Activated CD4-positive, alpha-beta T cell treated with anti-CD3 and anti-CD28 coated beads, Interleukin-2, amount 10 ng/mL, durations not matched to agents 24 days and 14 days (primary cell): ENCODE data around the gene CITED4. TPM values are rescaled to one million over a fixed set of nuclear protein-coding genes. Genes with fewer than 3 reads are reported as not detected.

Experiments used
- DNase-seq: peaks from one replicate; pipeline ENCODE4 v3.0.0; 2022
- H3K27ac Mint-ChIP-seq: one replicate; pipeline ENCODE4 v1.8.0; 2022; ENCODE audit warnings: mild to moderate bottlenecking, mixed read lengths
- H3K27me3 Mint-ChIP-seq: one replicate; pipeline ENCODE4 v1.8.0; 2022; ENCODE audit warnings: mixed read lengths
- H3K36me3 Mint-ChIP-seq: one replicate; pipeline ENCODE4 v1.8.0; 2022; ENCODE audit warnings: low read depth, mild to moderate bottlenecking, mixed read lengths
- H3K4me1 Mint-ChIP-seq: one replicate; pipeline ENCODE4 v1.8.0; 2021; ENCODE audit warnings: mixed read lengths
- H3K4me3 Mint-ChIP-seq: one replicate; pipeline ENCODE4 v1.8.0; 2022; ENCODE audit warnings: mild to moderate bottlenecking, moderate library complexity, mixed read lengths
- H3K9me3 Mint-ChIP-seq: one replicate; pipeline ENCODE4 v1.8.0; 2021; ENCODE audit warnings: mixed read lengths
- intact Hi-C: fragments of 100-400 bp; cut with micrococcal nuclease; formaldehyde crosslinking; loops from one replicate; pipeline ENCODE4 v1.15.1; 2023
- total RNA-seq: library from RNA; stranded (reverse); gene quantifications from 2 replicates; pipeline ENCODE4 v1.2.3, GENCODE V29; 2022

The CITED4 gene
- 5.5 and 6.0 TPM in 2 replicates for total RNA-seq

DNA sequence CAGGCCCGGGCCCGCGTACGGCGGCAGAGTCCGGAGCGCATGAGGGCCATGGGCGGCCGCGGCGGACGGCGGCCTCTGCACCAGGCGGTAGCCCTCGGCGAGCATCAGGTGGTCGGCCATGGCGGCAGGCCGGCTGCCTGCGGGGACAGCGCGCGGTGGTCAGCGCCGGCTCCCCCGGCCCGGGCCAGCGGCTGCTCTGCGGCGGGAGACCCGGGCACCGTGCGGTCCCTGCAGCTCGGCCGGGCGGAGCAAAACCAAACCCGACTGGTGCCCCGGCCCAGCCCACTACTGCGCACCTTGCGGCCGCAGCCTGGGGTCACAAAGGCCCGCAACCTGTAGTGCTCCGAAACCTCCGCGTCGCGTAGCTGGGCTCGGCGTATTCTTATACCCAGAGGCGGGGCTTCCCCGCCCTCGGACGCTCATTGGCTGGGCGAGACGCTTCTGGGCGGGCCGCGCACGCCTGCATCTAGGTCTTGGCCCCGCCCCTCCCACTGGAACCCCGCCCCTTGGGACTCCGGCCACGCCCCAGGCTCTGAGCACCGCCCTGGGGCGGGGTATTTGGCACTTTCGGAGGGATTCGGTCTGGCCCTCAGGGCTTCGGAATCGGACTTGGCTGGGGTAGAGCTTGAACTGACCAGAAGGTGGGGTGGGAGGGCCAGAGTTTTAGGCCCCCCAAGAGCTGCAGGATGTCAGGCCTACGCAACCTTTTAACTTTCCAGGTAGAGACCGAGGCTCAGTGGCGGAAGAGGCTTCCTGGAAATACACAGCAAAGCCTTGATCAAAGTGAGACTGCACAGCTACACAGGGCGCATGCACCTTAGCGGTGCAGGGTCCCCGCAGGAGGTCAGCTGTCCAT, at the start of gene CITED4:
TSS of gene CITED4 (minus strand) at position 356 of the 856 bp plus-strand sequence. CDS start at position 120, 236 bp downstream.
- Mint-ChIP-seq H3K4me1 (peaks cover 16% of the 10 kb centered on the region), H3K27ac (peak within 1 kb of the TSS; percentile 99), H3K36me3 (no peaks in the 10 kb centered on the region), H3K4me3 (peak within 1 kb of the TSS; percentile 97), H3K9me3 (no peaks in the 10 kb centered on the region), H3K27me3 (peaks cover 26% of the 10 kb centered on the region)
- peak; percentile 99 for DNase-seq
- intact Hi-C loops: loop anchor here (5.0 to 10.0 kb wide), 3 partner anchors 60 to 195 kb away; partner anchors contain the start of genes CTPS1 and RIMS3

- H3K27ac Mint-ChIP-seq: no peak overlapping the region
- no peaks in the 10 kb centered on the region for H3K36me3 Mint-ChIP-seq
- no peak for DNase-seq
- H3K4me3 Mint-ChIP-seq: no peak overlapping the region
- no peaks in the 10 kb centered on the region for H3K27me3 Mint-ChIP-seq
- no peaks in the 10 kb centered on the region for H3K4me1 Mint-ChIP-seq
- no peaks in the 10 kb centered on the region for H3K9me3 Mint-ChIP-seq
- intact Hi-C loops: no loop called here
These were observed 48.9 kb upstream of the CITED4 start for GRCh38 chr1:40911105-40911504.

DNA sequence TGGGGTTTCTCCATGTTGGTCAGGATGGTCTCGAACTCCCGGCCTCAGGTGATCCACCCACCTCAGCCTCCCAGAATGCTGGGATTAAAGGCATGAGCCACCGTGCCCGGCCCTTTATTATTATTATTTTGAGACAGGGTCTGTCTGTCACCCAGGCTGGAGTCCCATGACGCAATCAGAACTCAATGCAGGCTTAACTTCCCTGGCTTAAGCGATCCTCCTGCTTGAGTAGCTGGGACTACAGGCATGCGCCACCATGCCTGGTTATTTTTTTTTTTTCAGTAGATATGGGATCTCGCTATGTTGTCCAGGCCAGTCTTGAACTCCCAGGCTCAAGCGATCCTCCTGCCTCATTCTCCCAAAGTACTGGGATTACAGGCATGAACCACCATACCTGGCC, 47.1 kb upstream of the CITED4 start:
- H3K4me3 Mint-ChIP-seq: no peak overlapping the region
- no peaks in the 10 kb centered on the region for H3K4me1 Mint-ChIP-seq
- H3K27me3 Mint-ChIP-seq: peaks cover 4% of the 10 kb centered on the region
- no peaks in the 10 kb centered on the region for H3K9me3 Mint-ChIP-seq
- no peak for DNase-seq
- intact Hi-C loops: no loop called here
- no peaks in the 10 kb centered on the region for H3K36me3 Mint-ChIP-seq
- H3K27ac Mint-ChIP-seq: no peak overlapping the region

- no peak for DNase-seq
- Mint-ChIP-seq H3K36me3 (no peaks in the 10 kb centered on the region), H3K9me3 (no peaks in the 10 kb centered on the region), H3K4me3 (no peak overlapping the region), H3K4me1 (no peaks in the 10 kb centered on the region), H3K27me3 (peaks cover 5% of the 10 kb centered on the region), H3K27ac (no peak overlapping the region)
- intact Hi-C loops: no loop called here
These were observed 46.2 kb upstream of the CITED4 start for GRCh38 chr1:40908350-40908749.

- Mint-ChIP-seq H3K36me3 (no peaks in the 10 kb centered on the region), H3K27ac (no peak overlapping the region), H3K9me3 (no peaks in the 10 kb centered on the region), H3K27me3 (peaks cover 5% of the 10 kb centered on the region), H3K4me3 (no peak overlapping the region), H3K4me1 (no peaks in the 10 kb centered on the region)
- DNase-seq: no peak
- intact Hi-C loops: no loop called here
These were observed 45.7 kb upstream of the CITED4 start for GRCh38 chr1:40907899-40908298.

GRCh38 chr1:40906781-40907400, 44.7 kb upstream of the CITED4 start:
- H3K4me1 Mint-ChIP-seq: no peaks in the 10 kb centered on the region
- no peaks in the 10 kb centered on the region for H3K9me3 Mint-ChIP-seq
- H3K4me3 Mint-ChIP-seq: no peak overlapping the region
- H3K36me3 Mint-ChIP-seq: no peaks in the 10 kb centered on the region
- intact Hi-C loops: no loop called here
- no peak for DNase-seq
- H3K27ac Mint-ChIP-seq: no peak overlapping the region
- peaks cover 5% of the 10 kb centered on the region for H3K27me3 Mint-ChIP-seq

- no peak overlapping the region for H3K27ac Mint-ChIP-seq
- H3K27me3 Mint-ChIP-seq: peaks cover 5% of the 10 kb centered on the region
- no peaks in the 10 kb centered on the region for H3K4me1 Mint-ChIP-seq
- H3K36me3 Mint-ChIP-seq: no peaks in the 10 kb centered on the region
- intact Hi-C loops: no loop called here
- no peaks in the 10 kb centered on the region for H3K9me3 Mint-ChIP-seq
- no peak for DNase-seq
- no peak overlapping the region for H3K4me3 Mint-ChIP-seq
These were observed 42.9 kb upstream of the CITED4 start for GRCh38 chr1:40905061-40905460.

- peaks cover 5% of the 10 kb centered on the region for H3K27me3 Mint-ChIP-seq
- H3K4me1 Mint-ChIP-seq: no peaks in the 10 kb centered on the region
- intact Hi-C loops: no loop called here
- H3K9me3 Mint-ChIP-seq: no peaks in the 10 kb centered on the region
- H3K27ac Mint-ChIP-seq: no peak overlapping the region
- H3K4me3 Mint-ChIP-seq: no peak overlapping the region
- DNase-seq: no peak
- H3K36me3 Mint-ChIP-seq: no peaks in the 10 kb centered on the region
These were observed 40.9 kb upstream of the CITED4 start for GRCh38 chr1:40903106-40903505.

- no peak overlapping the region for H3K27ac Mint-ChIP-seq
- H3K9me3 Mint-ChIP-seq: no peaks in the 10 kb centered on the region
- H3K27me3 Mint-ChIP-seq: peaks cover 5% of the 10 kb centered on the region
- H3K36me3 Mint-ChIP-seq: no peaks in the 10 kb centered on the region
- no peak overlapping the region for H3K4me3 Mint-ChIP-seq
- intact Hi-C loops: no loop called here
- H3K4me1 Mint-ChIP-seq: no peaks in the 10 kb centered on the region
- DNase-seq: no peak
These were observed 40.0 kb upstream of the CITED4 start for GRCh38 chr1:40901886-40902852.

DNA sequence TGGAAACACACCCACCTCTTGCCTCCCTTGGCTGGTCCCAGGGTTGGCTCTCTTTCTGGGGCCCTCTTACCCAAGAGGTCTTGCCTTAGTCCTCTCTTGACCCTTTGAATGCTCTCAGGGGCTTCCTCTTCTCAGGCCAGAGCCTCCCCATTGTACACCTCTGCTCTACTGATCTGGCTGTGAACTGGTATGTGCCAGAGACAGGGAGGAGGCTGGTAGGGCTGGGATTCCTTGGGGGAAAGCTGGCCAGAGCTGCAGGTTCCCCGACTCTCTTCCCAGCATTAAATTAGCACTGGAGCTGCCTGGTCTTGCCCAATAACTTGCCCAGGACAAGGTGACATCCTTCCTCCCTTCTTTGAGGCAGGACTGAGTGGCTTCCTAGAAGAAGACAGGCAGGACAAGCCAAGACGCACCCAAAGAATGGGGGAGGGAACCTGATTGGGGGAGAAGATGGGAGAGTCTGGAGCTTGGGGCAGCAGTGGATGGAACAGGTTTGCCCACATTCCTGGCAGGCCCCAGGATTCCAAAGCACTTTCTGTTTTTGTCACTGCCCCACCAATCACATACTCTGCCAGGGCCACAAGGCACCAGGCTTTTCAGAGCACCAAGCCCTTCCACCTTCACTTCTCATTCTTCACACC, 37.2 kb upstream of the CITED4 start:
- Mint-ChIP-seq H3K4me3 (no peak overlapping the region), H3K27me3 (peaks cover 2% of the 10 kb centered on the region), H3K36me3 (peaks cover 2% of the 10 kb centered on the region), H3K9me3 (peaks cover 10% of the 10 kb centered on the region), H3K4me1 (peaks cover 3% of the 10 kb centered on the region), H3K27ac (no peak overlapping the region)
- intact Hi-C loops: no loop called here
- DNase-seq: no peak

GRCh38 chr1:40898431-40898901, 36.3 kb upstream of the CITED4 start:
- H3K4me3 Mint-ChIP-seq: no peak overlapping the region
- H3K9me3 Mint-ChIP-seq: peaks cover 19% of the 10 kb centered on the region
- peaks cover 2% of the 10 kb centered on the region for H3K36me3 Mint-ChIP-seq
- no peaks in the 10 kb centered on the region for H3K27me3 Mint-ChIP-seq
- DNase-seq: no peak
- no peak overlapping the region for H3K27ac Mint-ChIP-seq
- H3K4me1 Mint-ChIP-seq: peaks cover 3% of the 10 kb centered on the region
- intact Hi-C loops: no loop called here

GRCh38 chr1:40897513-40897912, 35.4 kb upstream of the CITED4 start:
- H3K9me3 Mint-ChIP-seq: peaks cover 24% of the 10 kb centered on the region
- H3K27me3 Mint-ChIP-seq: no peaks in the 10 kb centered on the region
- H3K4me1 Mint-ChIP-seq: peaks cover 3% of the 10 kb centered on the region
- no peak overlapping the region for H3K4me3 Mint-ChIP-seq
- H3K36me3 Mint-ChIP-seq: peaks cover 2% of the 10 kb centered on the region
- H3K27ac Mint-ChIP-seq: peak overlapping the region; percentile 23
- intact Hi-C loops: no loop called here
- DNase-seq: no peak

DNA sequence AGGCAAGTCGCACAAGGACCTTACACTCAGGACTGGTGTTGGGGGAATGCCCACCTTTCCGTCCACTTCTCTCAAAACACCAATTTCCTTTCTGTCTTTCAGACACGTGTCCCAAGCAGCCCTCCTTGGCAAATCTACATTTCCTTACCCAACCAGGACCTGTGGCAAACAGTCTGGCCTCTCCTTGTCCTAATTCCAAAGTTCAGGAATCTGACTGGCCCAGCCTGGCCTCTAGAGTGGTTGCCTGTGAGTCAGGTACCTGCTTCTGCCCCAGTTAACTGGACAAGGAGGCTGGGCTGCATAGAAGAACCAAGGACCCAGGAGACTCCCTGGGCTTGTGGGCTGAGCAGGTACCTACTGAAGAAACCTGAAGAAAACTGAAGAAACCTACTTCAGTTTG, 34.3 kb upstream of the CITED4 start:
- Mint-ChIP-seq H3K9me3 (peaks cover 24% of the 10 kb centered on the region), H3K4me1 (peaks cover 3% of the 10 kb centered on the region), H3K4me3 (no peak overlapping the region), H3K27ac (no peak overlapping the region), H3K27me3 (peaks cover 3% of the 10 kb centered on the region), H3K36me3 (peaks cover 2% of the 10 kb centered on the region)
- intact Hi-C loops: no loop called here
- no peak for DNase-seq
